CD4-positive, alpha-beta T cell treated with Interleukin-2 at 100 ng/mL for 4 hours (primary cell): Measurements from ENCODE around the gene PAQR5.
"Not testable (repeated sequence)": the region's sequence is repeated elsewhere in the genome, so short reads cannot be mapped to it uniquely, and the experiment has no call there.

Source experiments
- DNase-seq: peaks from one replicate; pipeline ENCODE4 v3.0.0-alpha.2; 2020; ENCODE audit warnings: low spot score

Gene PAQR5

GRCh38 chr15:69357773-69358771, 59.4 kb downstream of the PAQR5 start:
- no peak for DNase-seq

DNA sequence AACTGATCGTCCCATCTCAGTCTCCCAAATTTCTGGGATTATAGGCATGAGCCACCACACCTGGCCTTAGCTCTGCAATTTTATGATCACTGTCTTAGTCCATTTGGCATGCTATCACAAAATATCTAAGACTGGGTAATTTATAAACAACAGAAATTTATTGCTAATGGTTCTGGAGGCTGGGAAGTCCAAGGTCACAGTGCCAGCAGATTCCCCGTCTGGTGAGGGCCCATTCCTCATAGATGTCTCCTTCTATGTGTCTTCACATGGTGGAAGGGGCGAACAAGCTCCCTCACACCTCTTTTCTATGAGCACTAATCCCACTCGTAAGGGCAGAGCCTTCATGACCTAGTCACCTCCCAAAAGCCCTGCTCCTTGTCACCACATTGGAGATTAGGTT, 60.1 kb downstream of the PAQR5 start:
- no peak for DNase-seq

DNA sequence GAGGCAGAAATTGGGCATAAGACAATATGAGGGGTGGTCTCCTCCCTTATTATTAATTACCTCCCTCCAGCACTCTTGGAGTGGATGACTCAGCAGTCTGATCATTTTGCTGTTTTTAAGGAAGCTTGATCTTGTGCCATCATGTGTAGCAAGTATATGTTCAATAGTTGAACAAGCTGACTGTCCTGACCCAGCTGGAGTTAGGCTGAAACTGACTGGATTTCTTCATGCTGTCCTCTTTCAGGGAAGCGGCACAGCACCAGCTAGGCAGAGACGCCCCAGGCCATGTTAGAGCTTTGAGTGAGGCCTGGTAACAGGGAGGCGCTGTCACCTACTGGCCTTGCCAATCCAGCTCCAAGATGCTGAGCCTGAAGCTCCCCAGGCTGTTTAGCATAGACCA, 61.0 kb downstream of the PAQR5 start:
- DNase-seq, result no peak

DNA sequence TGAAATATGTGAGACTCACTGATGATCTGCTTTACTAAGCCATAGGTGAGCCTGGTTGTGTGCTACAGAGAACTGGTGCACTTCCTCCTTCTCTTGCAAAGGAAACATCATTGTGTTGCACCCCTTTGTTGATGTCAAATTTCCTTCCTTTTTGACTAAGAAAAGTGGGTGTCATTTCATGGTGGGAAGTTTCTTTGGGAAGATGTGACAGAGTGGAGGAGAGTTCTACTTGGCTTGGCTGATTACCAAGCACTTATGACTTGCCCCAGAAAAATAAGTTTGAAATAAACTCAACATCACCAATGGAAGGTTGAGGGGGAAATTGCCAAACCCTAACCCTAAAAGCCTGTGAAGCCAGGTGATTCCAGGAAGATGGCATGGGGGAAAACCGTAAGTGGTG, 61.9 kb downstream of the PAQR5 start:
- DNase-seq, result no peak

GRCh38 chr15:69367236-69367635, 68.5 kb downstream of the PAQR5 start:
- no peak for DNase-seq

- no peak for DNase-seq
Measured at GRCh38 chr15:69369631-69370030, 70.9 kb downstream of the PAQR5 start.

DNA sequence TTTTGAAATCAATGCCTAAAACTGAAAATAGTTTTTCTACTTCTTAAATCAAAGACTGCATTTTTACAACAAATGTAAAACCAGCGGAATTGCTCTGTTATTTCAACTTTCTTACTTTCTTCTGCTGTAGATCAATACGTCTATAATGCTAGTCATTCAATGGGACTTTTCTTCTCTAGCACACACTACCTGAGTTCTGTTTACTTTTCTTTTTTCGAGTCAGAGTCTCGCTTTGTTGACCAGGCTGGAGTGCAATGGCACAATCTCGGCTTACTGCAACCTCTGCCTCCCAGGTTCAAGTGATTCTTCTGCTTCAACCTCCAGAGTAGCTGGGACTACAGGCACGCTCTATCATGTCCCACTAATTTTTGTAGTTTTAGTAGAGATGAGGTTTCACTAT, 74.7 kb downstream of the PAQR5 start:
- no peak for DNase-seq

DNA sequence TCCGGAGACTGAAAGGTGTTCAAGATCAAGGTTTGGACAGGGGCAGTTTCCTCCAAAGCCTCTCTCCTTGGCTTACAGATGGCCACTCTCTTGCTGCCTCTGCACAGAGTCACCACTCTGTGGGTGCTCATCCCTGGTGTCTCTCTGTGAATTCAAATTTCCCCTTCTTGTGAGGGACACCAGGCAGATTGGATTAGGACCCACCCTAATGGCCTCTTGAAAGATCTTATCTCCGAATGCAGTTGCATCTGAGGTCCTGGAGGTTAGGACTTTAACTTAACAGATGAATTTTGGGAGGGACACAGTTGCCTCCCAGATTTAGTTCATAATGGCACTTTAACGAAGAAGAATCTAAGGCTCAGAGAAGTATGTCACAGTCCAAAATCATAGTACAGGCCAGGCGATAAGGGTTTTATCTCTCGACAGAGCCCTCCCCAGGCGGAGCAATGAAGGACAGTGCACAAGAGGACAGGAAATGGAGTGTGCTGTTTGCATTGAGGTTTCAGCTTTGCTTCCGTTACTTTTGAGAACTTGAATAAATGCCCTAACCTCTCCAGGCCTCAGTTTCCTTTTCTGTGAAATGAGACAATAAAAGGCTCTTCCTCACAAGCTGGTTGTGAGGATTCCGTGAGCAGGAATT, 76.6 kb downstream of the PAQR5 start:
- DNase-seq, result no peak

GRCh38 chr15:69377216-69377970, 78.7 kb downstream of the PAQR5 start:
- no peak for DNase-seq

GRCh38 chr15:69380100-69380725, 81.5 kb downstream of the PAQR5 start:
- DNase-seq, result no peak

GRCh38 chr15:69380726-69381105, 82.0 kb downstream of the PAQR5 start:
- no peak for DNase-seq

- DNase-seq, result not testable (repeated sequence)
Measured at GRCh38 chr15:69382176-69382575, 83.5 kb downstream of the PAQR5 start.

DNA sequence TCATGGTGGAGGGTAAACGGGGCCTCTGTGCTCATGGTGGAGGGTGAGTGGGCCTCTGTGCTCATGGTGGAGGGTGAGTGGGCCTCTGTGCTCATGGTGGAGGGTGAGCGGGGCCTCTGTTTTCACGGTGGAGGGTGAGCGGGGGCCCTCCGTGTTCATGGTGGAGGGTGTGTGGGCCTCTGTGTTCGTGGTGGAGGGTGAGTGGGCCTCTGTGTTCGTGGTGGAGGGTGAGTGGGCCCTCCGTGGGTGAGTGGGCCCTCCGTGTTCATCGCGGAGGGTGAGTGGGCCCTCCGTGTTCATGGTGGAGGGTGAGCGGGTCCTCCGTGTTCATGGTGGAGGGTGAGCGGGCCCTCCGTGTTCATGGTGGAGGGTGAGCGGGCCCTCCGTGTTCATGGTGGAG, 85.4 kb downstream of the PAQR5 start:
- not testable (repeated sequence) for DNase-seq

- DNase-seq, result no peak
Measured at GRCh38 chr15:69384626-69385598, 86.2 kb downstream of the PAQR5 start.

DNA sequence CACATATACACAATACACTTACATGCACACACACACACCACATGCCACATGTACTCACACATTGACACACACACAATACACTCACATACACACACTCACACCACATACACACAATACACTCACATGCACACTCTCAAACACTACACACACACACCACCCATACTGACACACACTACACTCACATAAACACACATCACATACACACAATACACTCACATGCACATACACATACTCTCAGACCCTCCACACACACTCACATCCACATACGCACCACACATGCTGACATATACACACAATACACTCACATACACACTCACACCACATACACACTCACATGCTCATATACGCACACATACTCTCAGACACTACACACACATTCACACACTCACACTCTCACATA, 87.1 kb downstream of the PAQR5 start:
- no peak for DNase-seq

DNA sequence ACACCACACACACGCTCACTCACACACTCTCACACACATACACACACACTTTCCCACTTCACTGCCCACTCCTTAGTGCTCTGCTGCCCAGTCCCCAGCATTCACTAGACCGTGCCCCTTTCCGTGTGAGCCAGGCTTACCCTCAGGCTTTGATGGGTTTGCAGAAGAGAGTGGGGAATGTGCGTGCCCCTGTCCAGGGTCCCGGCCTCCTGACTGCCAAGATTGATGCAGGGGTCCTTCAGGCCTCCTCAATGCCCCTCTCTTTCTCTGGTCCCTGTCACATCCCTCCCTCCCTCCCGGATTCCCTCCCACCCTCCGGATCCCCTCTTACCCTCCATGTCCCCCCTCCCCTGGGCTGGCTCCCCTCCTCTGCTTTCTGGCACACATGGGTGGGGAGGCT, 87.6 kb downstream of the PAQR5 start:
- no peak for DNase-seq

GRCh38 chr15:69388260-69388705, 89.6 kb downstream of the PAQR5 start:
- no peak for DNase-seq

GRCh38 chr15:69389426-69389825, 90.7 kb downstream of the PAQR5 start:
- no peak for DNase-seq

GRCh38 chr15:69390575-69390974, 91.9 kb downstream of the PAQR5 start:
- DNase-seq, result no peak

DNA sequence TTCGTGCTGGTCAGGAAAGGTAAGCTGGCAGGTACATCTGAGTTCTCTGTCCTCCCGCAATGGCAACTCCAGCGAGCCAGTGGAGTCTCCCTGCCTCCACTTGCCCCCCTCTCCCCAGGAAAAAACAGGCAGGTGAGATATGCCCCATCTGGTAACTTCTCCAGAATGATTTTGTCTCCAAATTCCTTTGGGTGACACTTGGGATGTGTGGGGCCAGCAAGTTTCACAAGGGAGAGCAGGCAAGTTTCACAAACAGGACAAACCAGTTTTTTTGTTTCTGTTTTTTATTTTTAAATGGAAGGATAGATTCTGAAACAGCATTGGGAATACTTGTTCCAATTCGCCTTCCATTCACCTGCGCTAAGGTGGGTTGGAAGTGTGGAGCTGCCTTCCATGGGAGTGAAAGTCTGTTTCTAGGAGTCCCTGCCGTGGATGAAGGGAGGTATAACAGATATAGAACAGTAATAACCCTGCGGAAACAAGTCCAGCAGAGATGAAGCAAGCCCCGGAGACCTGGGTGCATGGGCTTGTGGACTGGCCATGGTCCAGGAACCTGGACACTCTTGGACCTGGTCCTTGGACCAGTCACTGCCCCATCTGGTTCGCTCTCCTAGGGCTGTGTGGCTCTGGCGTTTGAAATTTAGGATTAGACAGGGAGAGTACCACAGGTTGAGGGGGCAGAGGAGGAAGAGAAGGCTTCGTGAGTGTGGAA, 92.5 kb downstream of the PAQR5 start:
- DNase-seq, result no peak
